Testis (tissue), 3 donors: ENCODE measurements around the gene MAPKAP1. TPM values are rescaled to one million over a fixed set of nuclear protein-coding genes. Genes with fewer than 3 reads are reported as not detected.

Experiments used
- DNase-seq: peaks from one replicate; pipeline ENCODE4 v3.0.0-alpha.2; 2019
- H3K27ac ChIP-seq, 2 donors: fragments of 200-600 bp; sonication (generic); one replicate each; pipeline ENCODE4 v1.5.1; 2019
- H3K27me3 ChIP-seq: fragments of 200-600 bp; sonication (generic); one replicate; pipeline ENCODE4 v1.5.1; 2019
- H3K36me3 ChIP-seq: fragments of 200-600 bp; sonication (generic); one replicate; pipeline ENCODE4 v1.5.1; 2017; ENCODE audit warnings: low read depth; ENCODE audit errors: missing control alignments
- H3K4me1 ChIP-seq: fragments of 200-600 bp; sonication (generic); one replicate; pipeline ENCODE4 v1.5.1; 2019
- H3K4me3 ChIP-seq, 2 donors: fragments of 200-600 bp; sonication (generic); one replicate each; pipeline ENCODE4 v1.5.1; 2017 to 2019
- H3K9me3 ChIP-seq: fragments of 200-600 bp; sonication (generic); one replicate; pipeline ENCODE4 v1.5.1; 2017
- CTCF ChIP-seq, 3 experiments: fragments of 450-650 bp in 2 of 3; fragments of 200-600 bp in 1 of 3; sonication (generic) in 1 of 3; IDR thresholded peaks; one replicate each; pipeline ENCODE4 v1.5.1; 2016 to 2019; ENCODE audit warnings: antibody characterized with exemption in 3 of 3, mild to moderate bottlenecking in 2 of 3, moderate library complexity in 1 of 3
- POLR2A ChIP-seq: fragments of 450-650 bp; IDR thresholded peaks from one replicate; pipeline ENCODE4 v1.6.1; 2017; ENCODE audit warnings: antibody characterized with exemption, mild to moderate bottlenecking, moderate library complexity
- WGBS, 2 donors: methylation state at CpG; one replicate each; pipeline ENCODE4 v1.1.5; 2018; 5-methylcytosine and 5-hydroxymethylcytosine counted together
- intact Hi-C: fragments of 100-400 bp; cut with DNase I; formaldehyde crosslinking; loops from one replicate; pipeline ENCODE4 v1.15.1; 2023; ENCODE audit warnings: low total_unique reads
- polyA plus RNA-seq: library from polyadenylated mRNA; stranded (reverse); fragments of 350-450 nt; fragmentation: Illumina TruSeq; extraction: RNeasy Lipid Tissue Mini Kit (QIAGEN cat#74804); gene quantifications from one replicate; pipeline ENCODE4 v1.2.3, GENCODE V29; 2014; ENCODE audit warnings: low read depth, low replicate concordance; ENCODE audit not compliant: insufficient read depth
- total RNA-seq, 2 donors: library from RNA; depleted of rRNA; stranded (reverse); fragments of >200 nt; gene quantifications; one replicate each; pipeline ENCODE4 v1.2.3, GENCODE V29; 2016

Gene MAPKAP1
- total and polyA plus RNA-seq, 3 donors from 2014 or later: 112 to 135 (median 115) TPM

GRCh38 chr9:125529589-125530515 lies 177.2 kb downstream of the MAPKAP1 start:
- no peak for DNase-seq
- no peak overlapping the region for H3K4me3 ChIP-seq
- no peaks in the 10 kb centered on the region for H3K36me3 ChIP-seq
- H3K27me3 ChIP-seq: no peaks in the 10 kb centered on the region
- H3K27ac ChIP-seq: no peak overlapping the region
- TF ChIP-seq POLR2A (no peak), CTCF (IDR thresholded peaks at IDR 0.05) (no peak)
- H3K9me3 ChIP-seq: no peaks in the 10 kb centered on the region
- intact Hi-C loops: no loop called here
- H3K4me1 ChIP-seq: no peaks in the 10 kb centered on the region
- WGBS, 2 donors: 91 to 92% methylated on average over 5 of the region's 5 CpGs

GRCh38 chr9:125529107-125529506 lies 177.9 kb downstream of the MAPKAP1 start:
- Histone ChIP-seq H3K4me3 (no peak overlapping the region), H3K27ac (no peak overlapping the region), H3K4me1 (no peaks in the 10 kb centered on the region), H3K27me3 (no peaks in the 10 kb centered on the region), H3K36me3 (no peaks in the 10 kb centered on the region), H3K9me3 (no peaks in the 10 kb centered on the region)
- no peak for TF ChIP-seq CTCF (IDR thresholded peaks at IDR 0.05)
- TF ChIP-seq POLR2A: no peak
- DNase-seq: no peak
- intact Hi-C loops: no loop called here

- intact Hi-C loops: no loop called here
- no peaks in the 10 kb centered on the region for H3K36me3 ChIP-seq
- no peak overlapping the region for H3K27ac ChIP-seq
- TF ChIP-seq CTCF (IDR thresholded peaks at IDR 0.05) (no peak), POLR2A (no peak)
- no peaks in the 10 kb centered on the region for H3K27me3 ChIP-seq
- WGBS, 2 donors: 88 to 90% methylated on average over 9 of the region's 9 CpGs
- DNase-seq: no peak
- H3K4me1 ChIP-seq: no peaks in the 10 kb centered on the region
- H3K4me3 ChIP-seq: no peak overlapping the region
- no peaks in the 10 kb centered on the region for H3K9me3 ChIP-seq
These were observed 179.5 kb downstream of the MAPKAP1 start for GRCh38 chr9:125527471-125528002.

- no peaks in the 10 kb centered on the region for H3K9me3 ChIP-seq
- no peak overlapping the region for H3K27ac ChIP-seq
- H3K4me3 ChIP-seq: no peak overlapping the region
- H3K27me3 ChIP-seq: no peaks in the 10 kb centered on the region
- no peaks in the 10 kb centered on the region for H3K4me1 ChIP-seq
- no peaks in the 10 kb centered on the region for H3K36me3 ChIP-seq
- TF ChIP-seq CTCF (IDR thresholded peaks at IDR 0.05): no peak
- no peak for TF ChIP-seq POLR2A
- intact Hi-C loops: no loop called here
- no peak for DNase-seq
- 76 to 81% methylated on average over 6 of the region's 6 CpGs for WGBS, 2 donors
These were observed 180.9 kb downstream of the MAPKAP1 start for GRCh38 chr9:125525921-125526631.
